ENCODE measurements around the gene PDGFC.
A peak's percentile ranks its signal among the peaks of the same experiment; 100 is the strongest.

The PDGFC gene

GRCh38 chr4:156829201-156829873, 142.3 kb downstream of the PDGFC start:
- DNase-seq (ENCODE audit: low spot score), result no peak

DNA sequence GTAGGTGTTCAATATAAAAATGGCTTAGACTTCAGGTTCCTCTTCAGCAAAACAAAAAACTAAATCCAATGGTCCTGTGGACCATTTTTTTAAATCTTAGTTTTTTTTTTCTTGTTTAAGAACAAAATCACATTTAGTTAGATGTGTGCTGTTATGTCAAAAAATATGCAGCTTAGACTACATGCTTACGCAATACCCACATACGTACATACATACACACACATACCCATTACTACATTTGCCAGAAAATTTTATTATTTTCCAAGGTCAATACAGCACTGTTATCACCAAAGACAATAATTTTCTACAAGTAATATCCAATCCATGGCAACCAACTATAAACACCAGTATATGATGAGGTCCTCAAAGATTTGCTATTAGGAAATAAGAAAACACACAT, 144.1 kb downstream of the PDGFC start:
- DNase-seq (ENCODE audit: low spot score), result no peak

DNA sequence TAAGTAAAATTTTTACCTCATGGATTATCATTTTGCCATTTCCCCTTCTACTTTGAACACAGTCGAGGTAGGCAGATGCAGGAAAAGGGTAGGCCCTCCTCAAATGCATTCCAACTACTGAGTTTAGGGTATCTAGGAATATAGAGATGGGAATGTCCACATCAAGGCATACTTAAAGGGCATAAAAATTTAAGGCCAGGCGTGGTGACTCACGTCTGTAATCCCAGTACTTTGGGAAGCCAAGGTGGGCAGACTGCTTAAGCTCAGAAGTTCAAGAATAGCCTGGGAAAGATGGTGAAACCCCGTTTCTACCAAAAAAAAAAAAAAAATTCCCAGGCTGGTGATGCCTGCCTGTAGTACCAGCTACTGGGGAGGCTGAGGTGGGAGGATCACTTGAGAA, 146.5 kb downstream of the PDGFC start:
- no peak for DNase-seq (ENCODE audit: low spot score)

DNA sequence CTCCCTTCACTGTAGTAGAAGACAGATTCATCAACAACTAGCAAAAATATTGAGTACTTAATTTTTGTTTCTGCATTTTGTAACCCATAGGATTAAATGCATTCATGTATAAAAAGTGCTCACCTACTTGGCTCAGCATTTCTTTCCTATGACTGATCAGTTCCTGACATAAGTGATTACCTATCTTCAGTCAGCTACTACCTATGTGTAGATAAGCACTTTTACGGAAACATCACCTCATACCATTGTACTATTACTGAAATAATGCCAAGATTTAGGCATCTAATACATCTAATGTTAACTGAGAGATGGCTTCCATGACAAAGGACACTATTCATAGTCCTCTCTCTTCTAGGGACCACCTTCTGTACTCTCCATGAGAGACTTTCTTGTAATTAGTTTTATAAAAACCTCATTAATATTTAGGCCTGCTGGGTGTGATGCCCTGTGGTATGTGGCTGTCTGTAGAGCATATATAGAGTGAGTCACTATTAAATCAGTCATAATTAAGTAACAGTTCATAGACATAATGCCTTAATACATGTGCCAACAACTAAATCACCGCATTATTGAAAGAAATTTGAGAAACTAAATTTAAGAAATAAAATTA, 147.0 kb downstream of the PDGFC start:
- no peak for DNase-seq (ENCODE audit: low spot score)

GRCh38 chr4:156820931-156821330, 150.7 kb downstream of the PDGFC start:
- no peak for DNase-seq (ENCODE audit: low spot score)

DNA sequence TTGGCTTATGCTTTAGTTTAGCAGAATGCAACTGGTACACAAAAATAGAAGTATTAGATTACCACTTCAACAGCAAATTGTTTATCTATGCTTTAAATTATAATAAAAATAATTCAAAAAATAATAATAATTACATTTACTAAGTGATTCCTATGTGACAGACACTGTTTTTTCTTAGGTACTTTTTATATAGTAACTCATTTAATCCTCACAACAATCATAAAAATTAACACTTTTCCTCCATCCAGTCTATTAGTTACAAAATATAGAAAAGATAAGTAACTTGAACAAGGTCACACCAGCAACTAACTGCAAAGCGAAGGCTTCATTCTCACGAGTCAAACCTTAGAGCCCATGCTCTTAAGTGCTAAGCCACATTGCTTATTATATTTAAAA, 155.2 kb downstream of the PDGFC start:
- DNase-seq (ENCODE audit: low spot score), result no peak

GRCh38 chr4:156815717-156816359, 155.8 kb downstream of the PDGFC start:
- DNase-seq (ENCODE audit: low spot score), result no peak

DNA sequence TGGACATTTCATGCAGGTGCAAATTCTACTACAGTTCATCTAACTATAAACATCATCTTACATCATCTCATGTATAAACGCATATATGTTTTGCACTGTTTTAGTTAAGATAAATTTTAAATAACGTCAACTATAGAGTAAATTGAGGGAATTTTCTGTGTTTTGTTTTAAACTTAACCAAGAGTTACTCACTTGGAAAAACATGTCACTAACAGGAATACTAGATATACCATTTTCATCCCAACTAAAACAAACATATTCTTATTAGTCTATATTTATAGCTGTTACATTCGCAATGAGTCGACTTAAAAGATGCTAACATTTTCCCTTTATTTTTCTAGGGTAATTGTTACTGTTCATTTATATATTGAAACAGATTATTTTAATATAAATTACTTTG, 159.6 kb downstream of the PDGFC start:
- no peak for DNase-seq (ENCODE audit: low spot score)

DNA sequence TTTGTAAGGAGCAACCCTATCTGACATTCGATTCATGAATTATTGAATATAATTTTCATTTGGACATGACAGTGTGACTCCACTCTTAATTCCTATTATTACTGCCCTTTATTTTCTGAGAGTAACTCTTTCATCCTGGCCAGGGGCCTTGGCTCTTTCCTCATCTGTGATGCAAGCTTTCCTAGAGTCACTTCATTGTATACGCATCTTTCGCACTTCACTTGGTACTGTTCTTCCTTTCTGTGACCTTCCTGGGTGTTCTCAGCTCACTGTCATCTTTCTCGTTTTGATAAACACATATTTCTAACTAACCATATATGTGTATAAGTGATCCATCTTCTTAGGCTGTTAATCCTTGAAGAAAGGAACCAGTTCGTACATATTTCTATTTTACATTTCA, 160.3 kb downstream of the PDGFC start:
- DNase-seq (ENCODE audit: low spot score), result no peak

GRCh38 chr4:156805696-156806095, 165.9 kb downstream of the PDGFC start:
- DNase-seq (ENCODE audit: low spot score), result peak; percentile 34

- DNase-seq (ENCODE audit: low spot score), result no peak
Measured at GRCh38 chr4:156803056-156803455, 168.5 kb downstream of the PDGFC start.

- no peak for DNase-seq (ENCODE audit: low spot score)
Measured at GRCh38 chr4:156800463-156800862, 171.1 kb downstream of the PDGFC start.

GRCh38 chr4:156799121-156799589, 172.4 kb downstream of the PDGFC start:
- DNase-seq (ENCODE audit: low spot score), result no peak

- no peak for DNase-seq (ENCODE audit: low spot score)
Measured at GRCh38 chr4:156798438-156798837, 173.2 kb downstream of the PDGFC start.

GRCh38 chr4:156797206-156797605, 174.4 kb downstream of the PDGFC start:
- DNase-seq (ENCODE audit: low spot score), result no peak

- no peak for DNase-seq (ENCODE audit: low spot score)
Measured at GRCh38 chr4:156795727-156796126, 175.9 kb downstream of the PDGFC start.

- DNase-seq (ENCODE audit: low spot score), result no peak
Measured at GRCh38 chr4:156794863-156795262, 176.7 kb downstream of the PDGFC start.

- no peak for DNase-seq (ENCODE audit: low spot score)
Measured at GRCh38 chr4:156792462-156793085, 179.0 kb downstream of the PDGFC start.

DNA sequence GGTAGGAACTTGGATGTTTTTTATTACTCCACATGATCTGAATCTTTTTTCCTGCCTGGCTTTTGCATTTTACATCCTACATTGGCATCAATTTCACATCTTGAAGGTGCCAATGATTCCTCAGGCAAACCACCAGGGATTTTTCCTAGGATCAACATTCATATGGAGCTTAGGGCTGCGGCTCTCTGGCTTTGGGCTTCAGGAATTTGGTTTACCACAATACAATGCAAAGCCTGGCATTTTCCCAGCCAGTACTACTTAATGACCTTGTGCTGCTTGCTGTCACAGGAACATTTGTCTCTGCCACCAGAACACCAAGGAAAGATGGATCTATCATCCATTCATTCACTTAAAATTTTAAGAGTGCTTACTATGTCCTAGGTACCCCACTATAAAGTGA, 180.7 kb downstream of the PDGFC start:
- DNase-seq (ENCODE audit: low spot score), result peak; percentile 19

DNA sequence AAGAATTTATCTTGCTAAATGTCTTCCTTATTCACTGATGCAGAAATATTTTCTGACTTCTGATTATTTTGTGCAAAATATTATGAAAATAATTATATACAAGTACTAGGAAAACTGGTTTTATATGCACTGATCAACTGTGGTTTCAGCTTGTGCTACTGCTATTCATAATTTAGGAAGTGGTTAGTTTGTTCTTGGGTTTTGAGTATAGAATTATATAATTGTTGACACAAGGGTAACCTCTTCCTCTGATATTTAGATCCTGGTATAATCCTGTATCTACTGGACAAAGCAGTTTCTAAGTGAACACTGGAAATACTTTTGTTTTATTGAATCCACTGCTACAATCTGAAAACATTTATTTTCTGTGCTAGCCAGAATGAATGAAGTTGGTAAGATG, 182.8 kb downstream of the PDGFC start:
- DNase-seq (ENCODE audit: low spot score), result no peak

DNA sequence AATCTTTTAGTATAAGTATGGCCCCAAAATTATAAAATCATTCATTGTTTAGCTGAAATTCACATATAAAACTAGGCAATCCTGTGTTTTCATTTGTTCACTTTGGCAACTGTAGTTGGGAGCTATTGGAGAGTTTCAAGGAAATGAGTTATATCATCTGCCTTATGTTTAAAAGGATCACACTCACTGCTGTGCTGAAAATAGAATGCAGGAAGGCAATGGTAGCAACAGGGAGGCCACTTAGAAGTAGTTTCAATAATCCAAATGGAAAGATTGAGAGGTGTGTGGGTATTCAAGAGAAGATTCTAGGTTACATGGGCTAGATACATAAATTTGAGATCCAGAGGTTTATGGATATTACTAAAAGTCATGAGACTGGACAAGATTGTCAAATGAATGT, 184.9 kb downstream of the PDGFC start:
- no peak for DNase-seq (ENCODE audit: low spot score)

DNA sequence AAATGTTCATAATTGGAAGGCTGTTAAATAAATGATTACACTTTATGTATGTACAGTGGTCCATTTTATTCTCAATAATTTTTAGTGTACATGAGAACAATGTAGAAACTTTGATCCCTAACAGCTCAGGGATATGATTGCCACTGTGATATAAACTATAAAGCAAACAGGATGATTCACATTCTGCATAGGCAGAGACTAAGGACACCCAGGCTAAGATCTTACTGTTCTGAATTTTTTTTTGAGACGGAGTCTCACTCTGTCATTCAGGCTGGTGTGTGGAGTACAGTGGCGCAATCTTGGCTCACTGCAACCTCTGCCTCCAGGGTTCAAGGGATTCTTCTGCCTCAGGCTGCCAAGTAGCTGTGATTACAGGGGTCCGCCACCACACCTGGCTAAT, 186.6 kb downstream of the PDGFC start:
- DNase-seq (ENCODE audit: low spot score), result no peak

DNA sequence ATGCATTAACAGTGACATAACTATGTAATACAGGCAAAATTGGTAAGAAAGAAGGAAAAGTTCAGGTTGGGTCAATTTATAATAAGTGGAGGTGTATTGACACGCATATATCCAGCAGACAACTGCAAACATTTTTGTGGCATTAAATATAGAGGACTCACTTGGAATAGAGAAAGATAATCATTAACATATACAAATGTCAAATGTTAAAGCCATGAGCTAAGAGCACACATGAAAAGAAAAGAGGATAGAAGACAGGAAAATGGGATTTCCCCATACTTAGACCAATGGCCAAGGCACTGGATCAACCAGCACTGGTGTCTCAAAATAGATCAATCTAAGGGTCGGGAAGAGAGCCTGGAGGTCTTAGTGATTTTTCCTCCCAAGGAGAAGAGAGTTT, 187.6 kb downstream of the PDGFC start:
- no peak for DNase-seq (ENCODE audit: low spot score)
